Right atrium auricular region (tissue), 2 donors: Measurements from ENCODE around the gene ABCC10. TPM values are rescaled to one million over a fixed set of nuclear protein-coding genes. Genes with fewer than 3 reads are reported as not detected.
"Not testable (repeated sequence)": the region's sequence is repeated elsewhere in the genome, so short reads cannot be mapped to it uniquely, and the experiment has no call there.

ENCODE experiments used
- DNase-seq: peaks from one replicate; pipeline ENCODE4 v3.0.0-alpha.2; 2019; ENCODE audit warnings: low spot score
- H3K27ac ChIP-seq, 2 donors: fragments of 200-600 bp; sonication (generic); 1 replicate in 1 of 2; 2 replicates in 1 of 2; pipeline ENCODE4 v1.5.1; 2016 to 2019
- H3K27me3 ChIP-seq, 2 donors: fragments of 200-600 bp; sonication (generic); one replicate each; pipeline versions ENCODE4 v1.5.1 to v1.6.0; 2017 to 2019
- H3K36me3 ChIP-seq: fragments of 200-600 bp; sonication (generic); one replicate; pipeline ENCODE4 v1.5.1; 2016
- H3K4me1 ChIP-seq, 2 donors: fragments of 200-600 bp; sonication (generic); one replicate each; pipeline versions ENCODE4 v1.5.1 to v1.6.0; 2017 to 2019
- H3K4me3 ChIP-seq, 2 donors: fragments of 200-600 bp; sonication (generic); 1 replicate in 1 of 2; 2 replicates in 1 of 2; pipeline ENCODE4 v1.5.1; 2017 to 2019; ENCODE audit warnings: mild to moderate bottlenecking in 1 of 2, moderate library complexity in 1 of 2
- H3K9me3 ChIP-seq, 2 donors: fragments of 200-600 bp; sonication (generic); one replicate each; pipeline ENCODE4 v1.5.1; 2019
- total RNA-seq, 2 donors: library from RNA; depleted of rRNA; stranded (reverse); fragments of >200 nt; gene quantifications; one replicate each; pipeline ENCODE4 v1.1.0, GENCODE V29; 2016
- TF ChIP-seq, protein P1 (sequence below), 2 donors: fragments of 200-600 bp; sonication (generic); IDR thresholded peaks; one replicate each; pipeline ENCODE4 v1.5.1; 2019; ENCODE audit warnings: antibody characterized with exemption in 2 of 2

ABCC10 gene
- total RNA-seq, 2 donors from 2014 or later: 7.1 to 7.8 TPM

DNA sequence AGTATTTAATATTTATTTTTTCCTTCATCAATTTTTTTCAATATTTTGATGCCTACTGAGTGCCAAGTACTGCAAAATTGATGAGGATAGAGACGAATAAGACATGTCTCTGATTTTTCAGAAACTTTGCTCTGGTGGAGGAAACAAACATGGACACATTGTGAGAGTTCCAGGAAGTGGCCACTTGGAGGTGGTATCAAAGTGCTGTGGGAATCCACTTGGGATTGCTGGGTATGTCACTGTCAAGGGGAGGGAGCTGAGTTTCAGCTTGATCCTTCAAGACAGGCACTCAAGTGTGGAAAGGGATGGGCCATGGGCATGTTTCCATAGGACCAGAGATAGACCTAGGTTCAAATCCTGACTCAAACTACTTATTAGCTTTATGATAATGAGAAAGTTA lies 24.5 kb upstream of the ABCC10 start:
- Histone ChIP-seq H3K27me3 (no peaks in the 10 kb centered on the region), H3K27ac (no peak overlapping the region), H3K4me1 (peaks cover 0 to 9% of the 10 kb centered on the region in 2 donors), H3K4me3 (no peak overlapping the region), H3K36me3 (no peaks in the 10 kb centered on the region), H3K9me3 (no peaks in the 10 kb centered on the region)
- DNase-seq: no peak
- TF ChIP-seq, protein P1, sequence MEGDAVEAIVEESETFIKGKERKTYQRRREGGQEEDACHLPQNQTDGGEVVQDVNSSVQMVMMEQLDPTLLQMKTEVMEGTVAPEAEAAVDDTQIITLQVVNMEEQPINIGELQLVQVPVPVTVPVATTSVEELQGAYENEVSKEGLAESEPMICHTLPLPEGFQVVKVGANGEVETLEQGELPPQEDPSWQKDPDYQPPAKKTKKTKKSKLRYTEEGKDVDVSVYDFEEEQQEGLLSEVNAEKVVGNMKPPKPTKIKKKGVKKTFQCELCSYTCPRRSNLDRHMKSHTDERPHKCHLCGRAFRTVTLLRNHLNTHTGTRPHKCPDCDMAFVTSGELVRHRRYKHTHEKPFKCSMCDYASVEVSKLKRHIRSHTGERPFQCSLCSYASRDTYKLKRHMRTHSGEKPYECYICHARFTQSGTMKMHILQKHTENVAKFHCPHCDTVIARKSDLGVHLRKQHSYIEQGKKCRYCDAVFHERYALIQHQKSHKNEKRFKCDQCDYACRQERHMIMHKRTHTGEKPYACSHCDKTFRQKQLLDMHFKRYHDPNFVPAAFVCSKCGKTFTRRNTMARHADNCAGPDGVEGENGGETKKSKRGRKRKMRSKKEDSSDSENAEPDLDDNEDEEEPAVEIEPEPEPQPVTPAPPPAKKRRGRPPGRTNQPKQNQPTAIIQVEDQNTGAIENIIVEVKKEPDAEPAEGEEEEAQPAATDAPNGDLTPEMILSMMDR (IDR thresholded peaks at IDR 0.05): no peak

DNA sequence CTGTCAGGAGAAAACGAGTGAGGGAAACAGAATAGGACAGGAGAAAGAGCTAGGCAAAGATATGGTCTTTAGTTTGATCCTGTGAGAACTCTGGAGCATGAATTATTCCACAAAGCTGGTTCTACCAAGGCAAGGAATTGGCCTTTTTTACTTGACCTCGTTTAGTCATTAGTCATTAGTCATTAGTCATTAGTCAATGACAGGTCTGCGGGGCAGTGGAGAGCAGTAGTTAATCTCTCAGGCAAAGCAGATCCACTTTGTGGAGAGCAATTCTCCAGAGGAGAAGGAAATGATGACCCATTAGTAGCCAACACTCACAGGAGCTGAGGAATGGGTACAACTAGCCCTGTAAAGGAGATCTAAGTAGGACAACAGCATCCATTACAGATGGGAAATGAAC lies 22.0 kb upstream of the ABCC10 start:
- Histone ChIP-seq H3K36me3 (no peaks in the 10 kb centered on the region), H3K4me1 (peaks cover 0 to 9% of the 10 kb centered on the region in 2 donors), H3K9me3 (no peaks in the 10 kb centered on the region), H3K27ac (no peak overlapping the region), H3K4me3 (no peak overlapping the region), H3K27me3 (no peaks in the 10 kb centered on the region)
- TF ChIP-seq, protein P1 (IDR thresholded peaks at IDR 0.05): no peak
- DNase-seq: no peak

DNA sequence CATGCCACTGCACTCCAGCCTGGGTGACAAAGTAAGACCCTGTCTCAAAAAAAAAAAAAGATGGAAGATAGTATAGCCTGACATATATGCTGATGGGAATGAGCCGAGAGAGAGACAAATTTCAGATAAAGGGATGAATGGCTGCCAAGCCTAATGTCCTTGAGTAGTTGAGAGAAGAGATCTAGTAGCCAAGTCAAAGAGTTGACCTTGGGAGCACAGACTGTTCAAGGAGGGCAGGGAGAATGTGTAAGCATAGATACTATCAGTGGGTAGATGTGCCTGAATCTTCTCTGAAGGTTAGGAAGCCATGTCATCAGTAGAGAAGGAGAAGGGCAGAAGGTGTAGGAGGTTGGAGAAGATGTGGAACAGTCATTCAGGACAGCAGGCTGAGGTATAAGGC lies 20.0 kb upstream of the ABCC10 start:
- H3K27me3 ChIP-seq: no peaks in the 10 kb centered on the region
- H3K27ac ChIP-seq: no peak overlapping the region
- TF ChIP-seq, protein P1 (IDR thresholded peaks at IDR 0.05): no peak

DNA sequence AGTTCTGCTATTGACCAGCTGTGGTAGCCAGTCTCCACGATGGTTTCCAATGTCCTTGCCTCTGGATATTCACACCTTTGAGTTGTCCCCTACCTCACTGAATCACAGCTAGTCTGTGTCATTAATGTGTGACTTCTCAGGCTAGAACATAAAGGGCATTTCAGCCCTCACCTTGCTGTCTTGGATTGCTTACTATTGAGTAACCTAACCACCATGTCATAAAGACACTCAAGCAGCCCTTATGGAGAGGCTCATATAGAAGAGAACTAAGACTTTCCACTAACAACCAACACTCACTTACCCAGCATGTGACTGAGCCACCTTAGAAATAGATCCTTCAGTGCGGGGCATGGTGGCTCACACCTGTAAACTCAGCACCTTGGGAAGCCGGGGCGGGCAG lies 19.1 kb upstream of the ABCC10 start:
- Histone ChIP-seq H3K9me3 (no peaks in the 10 kb centered on the region), H3K27ac (no peak overlapping the region), H3K27me3 (no peaks in the 10 kb centered on the region), H3K4me1 (no peaks in the 10 kb centered on the region), H3K4me3 (no peak overlapping the region), H3K36me3 (no peaks in the 10 kb centered on the region)
- TF ChIP-seq, protein P1 (IDR thresholded peaks at IDR 0.05): no peak
- no peak for DNase-seq

More for the DNA sequence above, 20.0 kb upstream of the ABCC10 start:
- Histone ChIP-seq H3K36me3 (no peaks in the 10 kb centered on the region), H3K4me3 (no peak overlapping the region), H3K9me3 (no peaks in the 10 kb centered on the region), H3K4me1 (peaks cover 0 to 2% of the 10 kb centered on the region in 2 donors)
- no peak for DNase-seq

GRCh38 chr6:43410776-43411175 lies 16.6 kb upstream of the ABCC10 start:
- not testable (repeated sequence) for DNase-seq, H3K9me3 ChIP-seq

GRCh38 chr6:43412541-43412940 lies 14.8 kb upstream of the ABCC10 start:
- DNase-seq: no peak
- Histone ChIP-seq H3K27ac (no peak overlapping the region), H3K4me3 (no peak overlapping the region), H3K27me3 (no peaks in the 10 kb centered on the region), H3K36me3 (no peaks in the 10 kb centered on the region), H3K4me1 (no peaks in the 10 kb centered on the region), H3K9me3 (no peaks in the 10 kb centered on the region)
- TF ChIP-seq, protein P1 (IDR thresholded peaks at IDR 0.05): no peak

More at GRCh38 chr6:43410776-43411175, 16.6 kb upstream of the ABCC10 start:
- H3K4me1 ChIP-seq, H3K27ac ChIP-seq, H3K27me3 ChIP-seq, H3K4me3 ChIP-seq, H3K36me3 ChIP-seq: not testable (repeated sequence)
